Right ventricle myocardium superior (tissue), 1 donor: ENCODE results near the gene EIF4G3. TPM values are rescaled to one million over a fixed set of nuclear protein-coding genes. Genes with fewer than 3 reads are reported as not detected.

Experiments
- ATAC-seq: fragments of 200-7000 bp; cut with Tn5 transposase; one replicate; pipeline ENCODE4 v1.9.1; 2020; ENCODE audit warnings: mild to moderate bottlenecking; ENCODE audit not compliant: poor library complexity
- DNase-seq: peaks from one replicate; pipeline ENCODE4 v3.0.0-alpha.2; 2020
- intact Hi-C: fragments of 100-400 bp; cut with DNase I; formaldehyde crosslinking; loops from one replicate; pipeline ENCODE4 v1.11.2; 2022
- total RNA-seq: library from RNA; stranded (reverse); fragmentation: NEBNext Ultra II Directional; extraction: Animal tissue kit (Norgen Biotek cat#: 25700); gene quantifications from one replicate; pipeline ENCODE4 v1.2.1, GENCODE V29; 2021
- donor health status: DM: no; HTN: yes; CAD: no; lungs with severe emphysema.

Gene EIF4G3
- total RNA-seq, 1 donor from 2014 or later, result 24.7 TPM

DNA sequence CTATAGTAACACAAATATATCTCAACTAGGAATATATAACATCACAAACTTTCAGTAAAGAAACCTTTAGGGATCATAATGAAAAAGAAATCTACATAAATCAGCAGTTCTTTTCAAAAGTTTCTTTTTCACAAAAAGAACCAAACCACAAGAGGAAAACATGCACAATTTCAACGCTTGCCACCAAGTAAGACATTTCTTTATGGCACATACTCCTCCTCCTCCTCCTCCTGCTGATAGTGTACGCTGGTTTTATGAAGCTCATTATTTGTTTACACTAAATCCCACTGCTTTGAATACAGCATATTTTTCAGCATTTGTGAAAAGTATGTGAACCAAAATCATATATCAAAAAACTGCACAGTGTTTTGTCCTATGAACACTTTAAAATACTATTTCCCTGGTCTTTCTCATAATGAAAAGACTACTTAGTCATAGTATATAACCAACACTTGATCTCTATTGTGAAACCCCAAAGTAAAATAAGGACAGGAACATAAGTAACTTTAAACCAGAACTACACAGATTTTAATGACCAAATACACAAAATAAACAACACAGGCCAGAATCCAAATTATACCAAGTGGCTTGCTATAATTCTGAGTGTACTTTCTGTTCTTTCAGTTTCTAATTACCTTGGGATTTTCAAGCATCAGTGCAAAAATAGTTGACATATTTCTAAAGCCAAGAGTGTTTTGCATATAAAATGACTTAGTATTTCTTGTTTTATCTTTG lies 184.2 kb downstream of the EIF4G3 start:
- ATAC-seq (no peak), DNase-seq (no peak)
- intact Hi-C loops, result no loop called here

DNA sequence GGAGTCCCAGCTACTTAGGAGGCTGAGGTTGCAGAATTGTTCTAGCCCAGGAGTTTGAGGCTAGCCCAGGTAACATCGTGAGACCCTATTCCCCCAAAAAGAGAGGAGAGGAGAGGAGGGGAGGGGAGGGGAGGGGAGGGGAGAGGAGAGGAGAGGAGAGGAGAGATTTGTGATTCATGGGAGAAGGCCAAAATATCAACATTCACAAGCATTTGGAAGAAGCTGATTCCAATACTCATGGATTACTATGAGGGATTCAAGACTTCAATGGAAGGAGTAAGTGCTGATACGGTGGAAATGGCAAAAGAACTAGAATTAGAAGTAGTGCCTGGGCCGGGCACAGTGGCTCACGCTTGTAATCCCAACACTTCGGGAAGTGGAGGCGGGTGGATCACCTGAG lies 187.8 kb downstream of the EIF4G3 start:
- ATAC-seq (no peak), DNase-seq (no peak)
- intact Hi-C loops, result loop anchor here (5.0 kb wide), 1 partner anchor 203 kb away; no protein-coding TSS in a partner anchor

DNA sequence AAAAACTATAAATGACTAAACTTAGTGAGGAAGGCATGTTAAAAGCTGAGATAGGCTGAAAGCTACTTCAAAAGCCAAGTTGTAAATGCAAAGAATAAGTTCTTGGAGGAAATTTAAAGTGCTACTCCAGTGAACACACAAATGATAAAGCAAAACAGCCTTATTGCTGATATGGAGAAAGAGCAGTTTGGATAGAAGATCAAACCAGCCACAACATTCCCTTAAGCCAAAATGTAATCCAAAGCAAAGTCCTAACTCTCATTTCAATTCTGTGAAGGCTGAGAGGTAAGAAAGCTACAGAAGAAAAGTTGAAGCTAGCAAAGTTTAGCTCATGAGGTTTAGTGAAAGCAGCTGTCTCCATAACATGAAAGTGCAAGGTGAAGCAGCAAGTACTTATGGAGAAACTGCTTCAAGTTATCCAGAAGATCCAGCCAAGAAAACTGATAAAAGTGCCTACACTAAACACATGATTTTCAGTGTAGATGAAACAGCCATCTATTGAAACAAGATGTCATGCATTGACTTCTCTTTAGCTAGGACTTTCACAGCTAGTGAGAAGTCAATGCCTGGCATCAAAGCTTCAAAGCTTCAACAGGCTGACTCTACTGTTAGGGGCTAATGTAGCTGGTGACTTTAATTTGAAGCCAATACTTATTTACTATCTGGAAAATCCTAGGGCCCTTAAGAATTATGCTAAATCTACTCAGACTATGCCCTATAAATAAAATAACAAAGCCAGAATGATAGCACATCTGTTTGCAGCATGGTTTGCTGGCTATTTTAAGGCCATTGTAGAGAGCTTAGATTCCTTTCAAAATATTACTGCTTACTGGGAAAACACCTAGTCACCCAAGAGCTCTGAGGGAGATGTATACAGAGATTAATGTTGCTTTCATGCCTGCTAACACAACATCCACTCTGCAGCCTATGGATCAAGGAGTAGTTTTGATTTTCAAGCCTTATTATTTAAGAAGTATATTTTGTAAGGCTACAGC lies 188.6 kb downstream of the EIF4G3 start:
- DNase-seq (no peak), ATAC-seq (no peak)
- intact Hi-C loops, result loop anchor here (5.0 kb wide), 1 partner anchor 204 kb away; no protein-coding TSS in a partner anchor

DNA sequence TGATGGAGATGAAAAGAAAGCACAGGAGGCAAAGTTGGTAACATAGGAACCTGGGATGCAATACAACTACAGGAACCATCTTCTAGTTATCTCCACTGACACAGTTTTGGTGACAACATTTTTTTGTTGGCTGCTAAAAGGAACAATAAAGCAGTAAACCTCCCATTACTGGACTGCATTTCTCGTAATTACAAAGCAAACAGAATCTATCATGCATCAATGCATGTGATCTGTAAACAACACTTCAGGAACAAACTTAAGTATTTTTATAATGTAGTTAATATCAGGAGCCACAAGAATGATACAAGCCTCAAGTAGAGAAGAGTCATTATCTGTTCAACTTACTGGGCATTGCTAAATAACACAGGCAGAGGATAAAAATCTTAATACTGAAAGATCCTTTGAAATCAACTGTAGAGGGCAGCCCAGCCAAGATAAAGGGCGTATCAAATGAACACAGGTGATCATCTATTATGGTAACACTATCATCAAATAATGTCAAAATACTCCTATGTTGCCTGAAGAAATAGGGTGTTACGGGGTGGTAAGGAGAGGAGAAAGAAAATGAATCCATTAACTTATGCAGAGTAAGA lies 193.3 kb downstream of the EIF4G3 start:
- intact Hi-C loops, result no loop called here
- ATAC-seq (no peak), DNase-seq (no peak)

DNA sequence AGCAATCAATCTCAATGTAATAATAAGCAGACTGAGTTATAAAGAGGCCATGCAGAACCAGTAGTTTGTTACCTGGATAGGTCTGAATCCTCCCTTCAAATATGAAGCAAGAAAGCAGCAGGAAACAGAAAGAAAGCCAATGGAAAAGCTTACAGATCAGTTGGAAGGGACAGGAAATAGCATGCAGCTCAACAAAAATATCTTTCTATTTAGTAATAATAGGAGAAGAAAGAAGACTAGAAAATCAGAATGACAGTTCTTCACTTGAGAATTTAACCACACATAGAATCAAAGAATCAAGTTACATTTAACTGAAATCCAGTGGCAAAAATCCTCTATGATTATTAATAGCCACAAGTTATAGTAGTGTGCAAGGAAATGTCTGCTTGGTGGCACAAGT lies 194.4 kb downstream of the EIF4G3 start:
- intact Hi-C loops, result no loop called here

DNA sequence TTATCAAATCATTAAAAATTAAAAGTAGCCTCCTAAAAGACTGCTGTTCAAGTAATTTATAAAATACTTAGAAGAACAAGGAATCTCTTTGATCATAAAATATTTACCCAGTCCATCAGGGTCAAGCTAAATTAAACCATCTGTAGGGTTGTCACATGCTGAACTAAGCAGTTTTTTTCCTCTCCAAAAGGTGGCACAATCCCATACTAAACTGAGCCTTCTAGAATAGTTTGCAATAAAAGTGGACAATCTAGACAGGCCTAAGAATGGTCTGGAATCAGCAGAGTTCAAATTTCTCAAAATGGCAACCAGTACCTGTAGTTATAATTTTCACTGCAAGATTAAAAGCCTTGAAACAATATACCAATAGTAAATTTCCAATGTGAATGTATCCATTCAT lies 194.8 kb downstream of the EIF4G3 start:
- DNase-seq (no peak), ATAC-seq (peak; percentile 79)
- intact Hi-C loops, result no loop called here

More for the DNA sequence above, 194.4 kb downstream of the EIF4G3 start:
- DNase-seq (no peak), ATAC-seq (no peak)

DNA sequence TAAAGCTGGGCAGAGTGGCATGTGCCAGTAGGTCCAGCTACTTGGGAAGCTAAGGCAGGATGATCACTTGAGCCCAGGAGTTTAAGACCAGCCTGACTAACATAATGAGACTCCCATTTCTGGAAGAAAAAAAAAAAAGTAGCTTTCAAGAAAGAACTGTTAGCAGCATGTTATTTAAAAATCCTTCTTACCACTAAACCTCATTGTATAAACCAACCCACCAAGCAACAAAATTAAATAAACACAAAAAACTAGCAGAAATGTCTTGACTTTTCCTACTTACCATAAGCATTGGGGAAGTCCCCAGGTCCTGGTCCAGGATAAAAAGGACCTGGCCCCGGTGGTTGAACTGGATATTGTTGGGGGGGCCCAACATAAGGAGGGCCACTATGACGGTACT lies 196.6 kb downstream of the EIF4G3 start:
- no peak for DNase-seq
- ATAC-seq, result no peak
- intact Hi-C loops, result no loop called here

DNA sequence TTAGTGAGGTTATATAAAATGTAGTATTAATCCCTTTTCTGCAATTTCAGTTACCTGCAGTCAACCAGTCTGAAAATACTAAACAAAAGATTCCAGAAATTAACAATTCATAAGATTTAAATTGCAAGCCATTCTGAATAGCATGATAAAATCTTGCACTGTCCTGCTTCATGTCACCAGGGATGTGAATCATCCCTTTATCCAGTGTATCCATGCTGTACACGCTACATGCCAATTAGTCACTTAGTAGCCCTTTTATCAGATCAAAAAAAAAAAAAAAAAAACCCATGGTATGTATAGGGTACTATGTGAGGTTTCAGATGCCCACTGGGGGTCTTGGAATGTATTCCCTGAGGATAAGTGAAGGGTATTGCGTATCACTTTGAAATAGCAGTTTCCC lies 198.3 kb downstream of the EIF4G3 start:
- intact Hi-C loops, result no loop called here
- ATAC-seq, result no peak

DNA sequence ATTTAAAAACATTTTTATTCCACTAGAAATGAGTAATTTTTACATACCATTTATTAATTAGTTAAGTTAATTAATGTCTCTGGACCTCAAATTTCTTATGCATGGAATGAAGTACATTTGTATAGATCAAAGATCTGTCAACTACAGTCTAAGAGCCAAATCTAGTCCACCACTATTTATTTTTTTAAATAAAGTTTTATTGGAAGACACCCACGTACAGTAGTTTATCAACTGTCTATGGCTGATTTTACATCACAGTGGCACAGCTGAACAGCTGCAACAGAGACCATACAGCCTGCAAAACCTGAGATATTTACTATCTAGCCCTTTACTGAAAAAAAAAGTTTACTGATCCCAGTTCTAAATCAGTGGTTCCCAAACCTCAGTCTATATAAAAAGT lies 201.0 kb downstream of the EIF4G3 start:
- ATAC-seq (no peak), DNase-seq (no peak)
- intact Hi-C loops, result no loop called here

More for the DNA sequence above, 198.3 kb downstream of the EIF4G3 start:
- no peak for DNase-seq

DNA sequence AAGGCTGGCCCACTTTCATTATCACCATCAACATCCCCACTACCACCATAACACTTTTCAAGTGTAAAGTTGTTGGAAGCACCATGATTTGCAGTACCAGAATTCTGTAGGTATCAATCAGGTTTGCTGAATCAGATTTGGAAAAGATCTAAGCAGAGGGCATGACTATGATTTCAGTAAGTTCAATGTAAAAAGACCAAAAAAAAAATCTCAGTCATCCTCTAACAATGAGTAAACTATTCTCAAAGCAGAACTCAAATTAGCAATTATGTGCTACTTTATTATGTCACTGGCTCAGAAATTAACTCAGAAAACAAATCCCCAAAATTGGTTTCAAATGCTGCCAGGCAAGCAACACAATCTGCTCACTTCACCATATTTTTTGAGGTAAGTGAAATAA lies 201.7 kb downstream of the EIF4G3 start:
- ATAC-seq (no peak), DNase-seq (no peak)
- intact Hi-C loops, result no loop called here

DNA sequence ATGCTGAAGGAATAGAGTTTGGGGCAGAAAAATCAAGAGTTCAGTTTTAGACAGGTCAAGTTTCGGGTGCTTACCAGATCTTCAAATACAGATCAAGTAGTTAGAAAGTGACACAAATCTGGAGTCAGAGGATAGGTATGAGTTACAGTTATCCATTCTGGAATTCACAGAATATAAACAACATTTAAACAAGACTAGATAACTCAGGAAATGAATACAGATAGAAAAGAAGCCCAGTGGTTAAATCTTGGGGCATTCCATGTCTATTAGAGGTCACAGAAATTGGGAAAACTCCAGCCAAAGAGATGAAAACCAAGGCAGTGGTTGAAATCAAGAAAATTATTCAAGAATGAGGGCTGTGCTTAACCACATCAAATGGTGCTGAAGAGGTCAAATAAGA lies 202.6 kb downstream of the EIF4G3 start:
- intact Hi-C loops, result no loop called here
- DNase-seq, result no peak
- ATAC-seq, result no peak

DNA sequence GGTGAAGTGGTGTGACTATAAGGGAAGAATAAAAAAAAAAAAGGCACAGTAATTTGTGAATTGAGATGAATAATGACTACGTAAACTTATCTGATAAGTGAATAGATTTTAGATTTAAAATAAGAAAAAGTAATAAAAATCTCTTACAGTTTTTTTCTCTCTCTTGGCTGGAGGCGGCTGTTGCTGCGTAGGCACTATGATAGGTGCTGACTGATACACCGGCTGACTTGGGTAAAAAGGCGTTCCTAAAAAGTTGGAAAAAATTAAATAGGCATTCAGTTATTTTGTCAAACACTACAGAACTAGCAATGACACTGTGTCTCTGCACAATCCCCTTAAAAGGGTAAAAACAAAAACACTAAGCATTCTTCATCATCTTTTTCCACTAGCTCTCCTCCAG lies 203.8 kb downstream of the EIF4G3 start:
- ATAC-seq (no peak), DNase-seq (no peak)
- intact Hi-C loops, result no loop called here

DNA sequence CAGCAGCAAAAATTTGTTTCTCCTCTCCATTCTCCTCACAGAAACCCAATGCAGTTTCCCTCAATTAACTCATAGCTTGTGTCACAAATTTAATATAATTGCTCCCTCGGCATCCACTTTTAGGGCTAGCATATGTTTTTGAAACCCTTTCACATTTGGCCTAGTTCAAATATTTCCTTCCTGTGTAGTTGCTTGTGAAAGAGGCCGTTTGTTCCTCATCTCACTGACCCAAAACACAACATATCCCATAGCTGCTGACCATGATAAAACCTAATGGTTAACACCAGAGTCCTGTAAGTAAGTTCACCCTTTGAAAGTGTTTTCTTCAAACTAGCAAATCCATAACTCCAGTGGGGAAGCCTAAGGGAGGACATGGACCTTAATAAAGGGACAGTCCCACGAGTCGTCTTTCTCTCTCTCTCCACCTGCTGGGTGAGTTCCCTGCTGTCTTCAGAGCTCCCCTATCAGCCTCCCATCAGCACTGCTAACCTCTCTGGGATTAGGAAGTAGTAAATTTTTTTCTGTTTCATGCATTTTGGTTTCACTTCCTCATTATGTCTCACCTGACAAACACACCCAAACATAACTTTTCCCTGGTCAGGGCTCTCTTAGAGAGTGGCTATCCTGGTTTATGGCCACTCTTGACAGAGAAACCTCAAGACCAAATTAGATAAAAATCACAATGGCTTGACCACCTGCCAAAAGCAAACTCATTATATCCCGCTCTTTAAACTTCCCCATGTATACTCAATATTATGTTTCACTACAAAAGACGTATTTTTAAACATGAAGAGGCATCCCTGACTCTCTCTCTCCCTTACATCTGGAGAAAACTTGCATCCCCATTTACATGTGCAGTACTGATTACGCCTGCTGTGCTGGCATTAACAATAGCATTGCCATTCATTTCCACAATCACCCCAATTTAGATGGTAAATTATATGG lies 211.9 kb downstream of the EIF4G3 start:
- intact Hi-C loops, result no loop called here
- DNase-seq, result no peak
- ATAC-seq, result peak; percentile 41

DNA sequence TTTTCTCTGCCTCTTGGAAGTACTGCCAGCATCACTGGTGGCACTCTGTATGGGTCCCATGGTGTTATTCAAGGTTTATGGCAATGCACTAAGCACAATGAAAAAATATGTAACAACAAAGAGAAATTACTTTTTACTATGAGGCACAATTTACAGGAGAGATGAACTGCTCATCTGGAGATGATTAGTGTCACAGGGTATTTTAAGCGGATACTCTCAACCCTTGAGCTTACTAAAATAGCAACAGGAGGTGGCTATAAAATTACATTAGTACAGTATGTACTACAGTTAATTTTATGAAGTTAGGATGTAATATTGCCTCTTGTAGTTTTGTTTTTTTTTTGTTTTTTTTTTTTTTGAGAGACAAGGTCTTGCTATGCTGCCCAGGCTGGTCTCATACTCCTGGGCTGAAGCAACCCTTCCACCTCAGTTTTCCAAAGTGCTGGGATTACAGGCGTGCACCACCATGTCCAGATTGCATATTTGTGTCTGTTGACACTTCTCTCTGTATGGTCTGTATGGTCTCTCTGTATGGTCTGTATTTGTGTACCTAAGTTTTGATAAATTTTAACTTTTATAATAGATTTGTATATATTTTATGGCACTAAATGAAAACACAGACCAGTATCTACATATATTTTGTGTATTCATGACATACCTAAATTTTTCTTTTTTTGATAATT lies 214.0 kb downstream of the EIF4G3 start:
- intact Hi-C loops, result no loop called here
- DNase-seq (no peak), ATAC-seq (peak; percentile 79)

DNA sequence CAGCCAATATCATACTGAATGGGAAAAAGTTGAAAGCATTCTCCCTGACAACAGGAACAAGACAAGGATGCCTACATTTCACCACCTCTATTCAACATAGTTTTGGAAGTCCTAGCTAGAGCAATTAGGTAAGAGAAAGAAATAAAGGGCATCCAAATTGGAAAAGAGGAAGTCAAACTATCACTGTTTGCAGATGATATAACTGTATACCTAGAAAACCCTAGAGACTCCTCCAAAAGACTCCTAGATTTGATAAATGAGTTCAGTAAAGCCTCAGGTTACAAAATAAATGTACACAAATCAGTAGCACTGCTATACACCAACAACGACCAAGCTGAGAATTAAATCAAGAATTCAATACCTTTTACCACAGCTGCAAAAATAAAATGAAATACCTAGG lies 218.3 kb downstream of the EIF4G3 start:
- DNase-seq (no peak), ATAC-seq (no peak)
- intact Hi-C loops, result no loop called here

DNA sequence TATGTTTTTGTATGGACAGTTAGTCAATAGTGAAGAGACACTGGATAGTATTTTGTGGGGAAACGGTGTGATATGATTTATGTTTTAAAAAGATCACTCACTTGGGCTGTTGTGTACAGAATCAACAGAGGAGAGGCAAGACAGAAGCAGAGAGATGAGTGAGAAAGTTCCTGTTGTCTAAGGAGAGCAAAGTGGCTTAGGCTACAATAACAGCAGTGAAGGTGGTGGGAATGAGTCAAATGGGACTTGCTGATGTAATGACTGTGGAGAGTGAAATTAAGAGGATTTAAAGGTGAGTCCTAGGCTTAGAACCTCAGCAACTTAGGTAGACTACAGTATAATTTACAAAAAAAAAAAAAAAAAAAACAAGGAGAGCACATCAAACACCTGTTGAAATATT lies 220.4 kb downstream of the EIF4G3 start:
- ATAC-seq, result no peak
- intact Hi-C loops, result no loop called here
- no peak for DNase-seq

DNA sequence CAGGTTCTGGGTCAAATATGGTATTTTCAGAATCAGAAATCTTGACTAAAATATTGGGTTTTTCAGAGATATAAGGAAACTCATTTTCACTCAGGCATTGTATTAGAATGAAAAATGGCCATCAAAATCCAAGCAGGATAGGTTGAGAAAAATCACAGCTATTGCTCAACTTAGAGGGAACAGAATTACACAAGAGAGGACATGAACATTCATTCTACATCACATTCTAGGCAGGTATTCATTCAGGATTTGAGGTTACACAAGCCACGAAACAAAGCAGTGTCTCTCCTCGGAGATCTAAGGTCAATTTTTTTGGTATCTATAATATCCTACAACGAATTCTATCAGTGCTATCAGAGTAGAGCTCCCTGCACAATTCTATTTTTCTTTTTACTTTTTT lies 226.0 kb downstream of the EIF4G3 start:
- intact Hi-C loops, result no loop called here
- no peak for ATAC-seq
- DNase-seq, result no peak
